ENCODE measurements around the gene QSOX1.
A peak's percentile ranks its signal among the peaks of the same experiment; 100 is the strongest.

The QSOX1 gene

DNA sequence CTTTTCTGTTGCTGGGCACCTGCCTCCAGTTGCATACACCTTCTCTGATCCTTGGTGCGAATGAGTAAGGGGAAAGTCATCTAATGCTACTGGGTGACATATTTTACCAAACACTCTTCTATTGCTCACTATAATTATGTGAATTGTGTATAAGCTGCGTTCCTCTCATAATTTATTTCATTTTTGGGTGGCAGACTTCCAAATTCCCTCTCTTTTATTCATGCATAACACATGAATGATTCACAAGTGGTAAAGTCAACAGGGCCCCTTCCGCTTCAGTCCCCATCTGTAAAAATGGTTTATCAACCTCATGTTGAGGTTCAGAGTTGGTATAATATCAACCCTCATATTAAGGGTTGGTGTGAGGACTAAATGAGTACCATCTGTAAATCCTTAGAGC is 3.2 kb upstream of the QSOX1 start:
- DNase-seq (ENCODE audit: low read depth), result no peak

- no peak for DNase-seq (ENCODE audit: low read depth)
Measured at GRCh38 chr1:180152588-180152987, 2.1 kb upstream of the QSOX1 start.

GRCh38 chr1:180153032-180153431 is 1.6 kb upstream of the QSOX1 start:
- no peak for DNase-seq (ENCODE audit: low read depth)

- DNase-seq (ENCODE audit: low read depth), result no peak
Measured at GRCh38 chr1:180154003-180154324, 705 bp upstream of the QSOX1 start.

- DNase-seq (ENCODE audit: low read depth), result no peak
Measured at GRCh38 chr1:180155182-180155682, 563 bp downstream of the QSOX1 start.

- no peak for DNase-seq (ENCODE audit: low read depth)
Measured at GRCh38 chr1:180156201-180156600, 1.5 kb downstream of the QSOX1 start.

DNA sequence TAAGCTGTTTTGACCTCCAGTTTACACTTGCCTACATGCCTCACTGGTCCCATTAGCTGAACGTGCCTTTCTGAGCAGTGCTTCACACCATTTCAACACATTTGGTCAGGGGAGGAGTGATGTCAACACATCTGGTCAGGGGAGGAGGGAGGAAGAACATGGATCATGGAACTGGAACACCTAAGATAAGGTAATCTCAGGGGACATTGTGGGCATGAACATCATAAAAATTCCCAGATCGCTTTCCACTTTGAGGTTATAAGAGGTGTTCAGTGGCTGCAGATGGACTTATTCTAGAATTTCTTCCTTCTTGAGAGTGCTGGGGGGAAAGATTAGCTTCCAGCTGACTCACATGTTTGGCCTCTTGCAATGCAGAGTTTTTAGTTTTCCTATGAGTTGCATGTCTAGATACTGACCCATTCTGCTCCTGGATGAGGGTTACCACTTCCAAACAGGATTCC is 2.0 kb downstream of the QSOX1 start:
- DNase-seq (ENCODE audit: low read depth), result no peak

DNA sequence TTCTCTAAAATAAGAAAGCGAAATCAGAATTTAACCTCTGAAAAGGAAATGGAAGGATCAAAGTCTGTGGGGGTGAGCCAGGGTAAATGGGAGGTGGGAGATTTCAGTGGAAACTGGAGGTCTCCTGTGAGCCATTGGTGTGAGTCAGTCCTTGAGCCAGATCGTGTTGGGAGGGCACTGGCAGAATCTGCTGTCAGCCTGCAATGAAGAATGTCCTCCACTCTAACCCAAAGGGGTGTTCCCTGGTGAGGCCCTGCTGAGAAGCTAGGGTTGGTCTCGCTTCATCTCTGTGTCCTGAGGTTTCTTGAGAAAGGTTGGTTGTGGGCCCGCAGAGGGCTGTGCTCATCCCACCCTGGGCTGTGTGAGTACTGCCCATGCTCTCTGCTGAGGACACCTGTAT is 2.4 kb downstream of the QSOX1 start:
- DNase-seq (ENCODE audit: low read depth), result no peak

DNA sequence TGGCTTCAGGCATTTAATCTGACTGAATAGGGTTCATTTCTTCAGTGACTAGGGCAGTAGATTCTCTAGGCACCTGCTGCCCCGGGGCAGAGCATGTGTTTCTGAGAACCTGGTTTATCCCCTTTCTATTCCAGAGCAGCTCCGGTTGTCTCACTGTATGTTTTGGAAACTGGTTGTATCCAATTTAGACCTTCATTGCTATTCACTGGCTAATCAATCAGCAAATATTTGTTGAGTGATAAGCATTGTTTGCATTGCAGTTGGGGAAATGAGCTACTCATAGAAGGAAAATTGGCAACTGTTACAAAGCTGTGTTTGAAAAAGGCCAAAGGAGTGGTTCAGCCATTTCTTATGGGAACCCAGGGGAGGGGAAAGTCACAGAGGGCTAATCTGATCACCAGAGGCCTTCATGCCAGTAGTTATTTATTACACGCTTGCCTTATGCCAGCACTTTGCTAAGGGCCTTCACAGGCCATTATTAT is 2.9 kb downstream of the QSOX1 start:
- no peak for DNase-seq (ENCODE audit: low read depth)

- DNase-seq (ENCODE audit: low read depth), result no peak
Measured at GRCh38 chr1:180158149-180159147, 3.8 kb downstream of the QSOX1 start.

GRCh38 chr1:180160357-180160756 is 5.7 kb downstream of the QSOX1 start:
- no peak for DNase-seq (ENCODE audit: low read depth)

DNA sequence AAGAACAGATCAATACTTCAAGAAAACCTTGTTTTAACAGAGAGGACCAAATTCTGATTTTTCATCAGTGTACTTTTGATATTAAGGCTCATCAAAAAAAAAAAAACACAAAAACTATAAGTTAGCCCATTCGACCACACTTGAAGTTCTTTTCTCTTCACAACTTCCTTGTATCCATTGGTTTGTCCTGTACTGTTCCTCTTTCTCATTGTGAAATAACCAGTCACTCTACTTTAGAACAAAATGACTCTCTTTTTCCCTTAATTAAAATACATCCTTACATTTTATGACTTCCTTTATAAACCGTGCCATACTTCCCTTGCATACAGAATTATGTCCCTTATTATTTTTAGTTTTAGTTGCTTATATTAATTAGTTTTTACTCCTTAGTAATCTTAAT is 8.4 kb downstream of the QSOX1 start:
- no peak for DNase-seq (ENCODE audit: low read depth)

DNA sequence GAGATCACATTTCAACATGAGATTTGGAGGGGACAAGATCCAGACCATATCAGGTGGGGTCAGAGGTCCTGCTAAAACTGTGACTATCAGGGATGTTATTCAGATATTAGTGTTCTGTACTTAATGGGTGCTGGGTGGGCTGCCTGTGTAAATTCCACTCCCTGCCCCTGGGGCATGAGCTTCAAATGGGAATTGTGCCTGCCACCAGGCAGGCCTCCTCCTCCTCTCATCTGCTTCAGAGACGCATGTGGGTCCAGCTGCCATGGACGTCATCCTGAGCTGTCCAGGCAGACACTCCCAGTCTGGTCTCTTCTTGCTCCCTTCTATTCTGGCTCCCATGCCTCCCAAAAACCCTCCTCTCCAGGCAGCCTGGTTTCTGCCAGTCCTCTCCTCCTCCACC is 10.4 kb downstream of the QSOX1 start:
- DNase-seq (ENCODE audit: low read depth), result no peak

- no peak for DNase-seq (ENCODE audit: low read depth)
Measured at GRCh38 chr1:180165509-180166435, 11.1 kb downstream of the QSOX1 start.

DNA sequence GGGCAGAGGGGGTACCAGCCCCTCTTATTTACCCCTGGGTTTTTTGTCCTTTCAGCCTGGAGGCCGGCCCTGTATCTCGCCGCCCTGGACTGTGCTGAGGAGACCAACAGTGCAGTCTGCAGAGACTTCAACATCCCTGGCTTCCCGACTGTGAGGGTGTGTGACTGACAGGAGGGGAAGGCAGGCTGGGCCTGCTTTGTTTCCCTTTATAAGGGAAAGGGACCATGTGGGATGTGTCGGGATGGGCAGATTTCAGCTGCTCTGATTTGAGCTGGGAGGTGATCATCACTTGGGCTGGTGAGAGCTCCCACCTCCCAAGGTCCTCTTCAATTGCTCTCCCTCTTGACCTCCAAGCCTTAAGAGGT is 11.7 kb downstream of the QSOX1 start:
- DNase-seq (ENCODE audit: low read depth), result no peak

- no peak for DNase-seq (ENCODE audit: low read depth)
Measured at GRCh38 chr1:180167021-180167701, 12.5 kb downstream of the QSOX1 start.

DNA sequence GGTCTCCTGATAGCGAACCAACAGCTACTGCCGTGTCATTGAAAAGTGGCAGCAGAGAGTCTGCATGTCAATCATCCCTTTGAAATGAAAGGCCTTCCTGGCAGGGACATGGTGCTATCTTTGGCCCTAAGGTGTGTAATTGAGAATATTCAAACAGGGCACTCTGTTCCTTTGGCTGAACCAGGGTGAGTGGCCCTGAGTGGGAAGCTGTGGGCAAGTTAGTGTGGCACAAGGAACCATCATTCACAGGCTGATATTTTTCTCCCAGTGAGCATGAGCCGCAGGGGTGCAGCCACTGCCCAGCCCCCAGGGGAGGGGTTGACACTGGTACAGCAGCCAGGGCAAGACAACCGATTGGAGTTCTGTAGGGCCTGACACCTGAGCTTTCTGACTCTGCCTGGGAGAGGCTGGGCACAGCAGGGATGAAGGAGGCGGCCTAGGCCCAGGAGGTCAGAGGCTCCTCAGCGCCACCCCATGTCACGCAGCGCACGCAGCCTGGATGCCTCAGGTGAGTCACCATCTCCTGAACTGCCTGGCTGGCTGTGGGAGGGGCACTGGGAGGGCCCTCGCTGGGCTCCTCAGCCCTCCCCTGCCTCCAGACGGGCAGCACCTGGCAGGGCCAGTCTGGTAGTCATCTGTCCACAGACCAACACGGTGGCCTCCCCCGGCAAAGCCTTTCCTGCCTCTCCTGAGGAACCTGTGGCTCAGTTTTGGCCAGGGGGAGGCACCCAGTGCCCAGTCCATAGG is 13.2 kb downstream of the QSOX1 start:
- DNase-seq (ENCODE audit: low read depth), result no peak

DNA sequence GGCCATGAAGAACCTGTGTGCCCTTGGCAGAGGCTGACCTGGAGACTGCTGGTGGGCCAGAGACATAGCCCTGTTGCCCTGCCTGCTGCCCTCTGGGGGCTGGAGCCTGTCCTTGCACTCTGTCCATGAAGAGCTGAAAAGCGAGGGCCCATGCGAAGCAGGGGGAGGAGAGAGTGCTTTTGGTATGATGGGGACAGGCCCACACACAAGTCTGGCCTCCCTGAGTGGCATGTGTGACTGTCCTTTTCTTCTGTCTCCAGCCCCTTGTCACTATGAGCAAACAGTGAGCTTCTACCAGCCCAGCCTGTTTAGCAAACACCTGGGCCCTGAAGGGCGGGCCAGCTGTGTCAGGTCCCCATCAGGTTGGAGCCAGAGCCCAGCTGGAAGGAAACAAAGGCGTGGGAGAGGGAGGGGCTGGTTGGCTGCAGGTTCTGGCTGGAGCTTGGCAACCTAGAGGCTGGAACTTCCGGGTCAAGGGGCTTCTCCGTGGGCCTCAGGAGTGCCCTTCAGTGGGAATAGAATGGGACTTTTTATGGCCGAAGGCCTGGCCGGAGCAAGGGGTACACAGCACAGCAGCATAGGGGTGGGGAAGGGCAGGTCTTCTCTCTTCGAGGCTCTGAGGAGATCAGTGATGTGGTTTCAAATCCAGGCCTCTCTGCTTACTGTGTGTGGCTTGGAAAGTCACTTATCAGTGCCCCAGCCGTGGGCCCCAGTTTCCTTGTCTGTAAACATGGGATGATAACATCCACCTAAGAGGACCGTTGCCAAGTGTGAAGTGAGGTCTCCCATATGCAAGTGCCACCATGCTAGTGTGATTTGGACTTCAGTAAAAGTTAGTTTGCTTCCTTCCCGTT is 14.3 kb downstream of the QSOX1 start:
- DNase-seq (ENCODE audit: low read depth), result peak; percentile 10

DNA sequence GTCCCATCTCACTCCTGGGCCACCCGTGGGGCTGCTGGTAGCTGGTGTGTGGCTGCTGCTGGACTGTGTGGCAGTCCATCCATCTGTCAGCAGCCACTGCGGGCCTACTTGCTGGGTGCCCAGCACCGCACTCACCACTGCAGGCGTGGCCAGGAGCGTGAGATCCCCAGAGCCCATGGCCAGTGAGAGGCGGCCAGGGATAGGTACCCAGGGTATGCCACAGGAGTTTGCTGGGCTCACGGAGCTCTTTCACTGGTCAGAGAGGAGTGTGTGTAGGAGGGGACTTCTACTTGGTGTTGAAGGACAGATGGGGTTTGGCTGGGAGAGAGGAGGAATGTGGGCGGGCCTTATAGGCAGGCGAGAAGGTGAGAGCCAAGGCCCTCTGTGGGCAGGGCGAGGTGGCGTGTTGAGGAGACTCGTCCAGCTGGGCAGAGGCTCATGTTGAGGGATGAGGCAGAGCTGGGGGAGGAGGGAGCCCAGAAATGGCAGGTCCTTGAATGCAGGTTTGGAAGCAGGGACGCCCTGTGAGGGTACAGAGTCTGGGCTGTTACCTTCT is 15.0 kb downstream of the QSOX1 start:
- no peak for DNase-seq (ENCODE audit: low read depth)

Measured in T follicular helper cell (primary cell).